Neuronal stem cell (in vitro differentiated cells): ENCODE data around the gene PDE4B.

Experiments used
- DNase-seq: peaks from one replicate; pipeline ENCODE4 v3.0.0-alpha.2; 2013; ENCODE audit warnings: low spot score
- H2AFZ ChIP-seq: one replicate; pipeline ENCODE4 v1.6.1; 2013; ENCODE audit warnings: mild to moderate bottlenecking, low read length, inconsistent platforms
- H2AK5ac ChIP-seq: 2 replicates; pipeline ENCODE4 v1.6.1; 2013; ENCODE audit warnings: low read depth, mild to moderate bottlenecking, inconsistent platforms, low read length, moderate library complexity, mixed read lengths
- H2BK120ac ChIP-seq: 2 replicates; pipeline ENCODE4 v1.6.1; 2013; ENCODE audit warnings: low read depth, mild to moderate bottlenecking, inconsistent platforms, low read length, moderate library complexity, mixed read lengths
- H2BK12ac ChIP-seq: one replicate; pipeline ENCODE4 v1.6.1; 2013; ENCODE audit warnings: low read length, inconsistent platforms
- H2BK15ac ChIP-seq: 2 replicates; pipeline ENCODE4 v1.6.1; 2013; ENCODE audit warnings: mild to moderate bottlenecking, low read length, inconsistent platforms, mixed read lengths
- H2BK5ac ChIP-seq: one replicate; pipeline ENCODE4 v1.6.1; 2013; ENCODE audit warnings: inconsistent platforms, mild to moderate bottlenecking, low read length, moderate library complexity
- H3K14ac ChIP-seq: one replicate; pipeline ENCODE4 v1.6.1; 2013; ENCODE audit warnings: low read length, inconsistent platforms
- H3K18ac ChIP-seq: 2 replicates; pipeline ENCODE4 v1.6.1; 2013; ENCODE audit warnings: low read length, inconsistent platforms
- H3K23ac ChIP-seq: 2 replicates; pipeline ENCODE4 v1.6.1; 2013; ENCODE audit warnings: low read depth, mild to moderate bottlenecking, mixed read lengths, low read length, inconsistent platforms; ENCODE audit not compliant: poor library complexity
- H3K27ac ChIP-seq: replicated peaks from 3 replicates; pipeline ENCODE4 v1.5.1; 2013; ENCODE audit warnings: low read length, inconsistent platforms
- H3K27me3 ChIP-seq, 3 experiments: 2 replicates each; pipeline ENCODE4 v1.6.1; 2013; ENCODE audit warnings: low read length in 3 of 3, mild to moderate bottlenecking in 2 of 3, inconsistent platforms in 1 of 3, low read depth in 1 of 3, mixed read lengths in 1 of 3, moderate library complexity in 1 of 3; ENCODE audit not compliant: control insufficient read depth in 3 of 3, insufficient read depth in 3 of 3
- H3K36me3 ChIP-seq, 2 donors: replicated peaks in 1 of 2; 2 replicates each; pipeline ENCODE4 v1.6.1; 2013; ENCODE audit warnings: low read length in 2 of 2; ENCODE audit not compliant: control insufficient read depth in 2 of 2, insufficient read depth in 2 of 2
- H3K4ac ChIP-seq: 2 replicates; pipeline ENCODE4 v1.6.1; 2013; ENCODE audit warnings: inconsistent platforms, mild to moderate bottlenecking, low read length, moderate library complexity
- H3K4me1 ChIP-seq, 2 donors: 1 replicate in 1 of 2; 2 replicates in 1 of 2; pipeline ENCODE4 v1.6.1; 2013; ENCODE audit warnings: low read length in 2 of 2, low read depth in 1 of 2; ENCODE audit not compliant: control insufficient read depth in 2 of 2, insufficient read depth in 1 of 2
- H3K4me2 ChIP-seq: one replicate; pipeline ENCODE4 v1.6.1; 2013; ENCODE audit warnings: mild to moderate bottlenecking, low read length, inconsistent platforms; ENCODE audit not compliant: insufficient read depth, poor library complexity, severe bottlenecking
- H3K4me3 ChIP-seq, 2 donors: 2 replicates each; pipeline ENCODE4 v1.5.1; 2013; ENCODE audit warnings: low read length in 2 of 2, mild to moderate bottlenecking in 2 of 2, inconsistent platforms in 1 of 2, moderate library complexity in 1 of 2
- H3K79me1 ChIP-seq: one replicate; pipeline ENCODE4 v1.6.1; 2013; ENCODE audit warnings: low read depth, mild to moderate bottlenecking, inconsistent platforms, low read length, moderate library complexity
- H3K9ac ChIP-seq: one replicate; pipeline ENCODE4 v1.6.1; 2013; ENCODE audit warnings: mild to moderate bottlenecking, low read depth, low read length, inconsistent platforms; ENCODE audit not compliant: poor library complexity
- H3K9me3 ChIP-seq, 2 donors: replicated peaks in 1 of 2; 2 replicates each; pipeline versions ENCODE3 to v1.6.1; 2013; ENCODE audit warnings: low read length in 2 of 2, mild to moderate bottlenecking in 2 of 2, inconsistent platforms in 1 of 2, low read depth in 1 of 2, mixed read lengths in 1 of 2, moderate library complexity in 1 of 2; ENCODE audit not compliant: control insufficient read depth in 2 of 2, insufficient read depth in 1 of 2
- H4K8ac ChIP-seq: one replicate; pipeline ENCODE4 v1.6.1; 2013; ENCODE audit warnings: low read depth, mild to moderate bottlenecking, inconsistent platforms, low read length, moderate library complexity
- H4K91ac ChIP-seq: one replicate; pipeline ENCODE4 v1.6.1; 2013; ENCODE audit warnings: low read length, low read depth, mild to moderate bottlenecking, inconsistent platforms; ENCODE audit not compliant: poor library complexity
- WGBS, 2 donors: extraction: QIAGEN DNeasy Blood & Tissue Kit; methylation state at CpG; one replicate each; pipeline ENCODE4 v1.1.7; 2013; ENCODE audit warnings: missing lambda C conversion rate in 2 of 2, mixed read lengths in 1 of 2; ENCODE audit not compliant: insufficient read length in 2 of 2, insufficient replicate concordance in 1 of 2; ENCODE audit errors: extremely low coverage in 2 of 2; 5-methylcytosine and 5-hydroxymethylcytosine counted together

The PDE4B gene

GRCh38 chr1:66346057-66346795 is 553.5 kb downstream of the PDE4B start:
- WGBS, 2 donors, result no CpG with 5 or more reads among the region's 2 CpGs
- no peak overlapping the region for H2BK12ac ChIP-seq

GRCh38 chr1:66346873-66347272 is 554.2 kb downstream of the PDE4B start:
- H2BK12ac ChIP-seq, result no peak overlapping the region
- H2AFZ ChIP-seq, result no peak overlapping the region
- H2BK15ac ChIP-seq, result no peak overlapping the region
- H2BK5ac ChIP-seq, result no peak overlapping the region
- H2AK5ac ChIP-seq, result no peak overlapping the region
- peaks cover 4 to 32% of the 10 kb centered on the region in 2 donors for H3K4me1 ChIP-seq
- no peak overlapping the region for H3K14ac ChIP-seq
- no peak overlapping the region for H4K91ac ChIP-seq
- no peaks in the 10 kb centered on the region for H3K27me3 ChIP-seq
- H3K27ac ChIP-seq, result no peak overlapping the region
- H3K4me2 ChIP-seq, result no peak overlapping the region
- no peak overlapping the region for H3K18ac ChIP-seq
- H3K4ac ChIP-seq, result no peak overlapping the region
- WGBS, 2 donors, result no CpG with 5 or more reads among the region's 3 CpGs
- H3K79me1 ChIP-seq, result no peaks in the 10 kb centered on the region
- peaks cover 0 to 26% of the 10 kb centered on the region in 2 donors for H3K9me3 ChIP-seq
- no peak overlapping the region for H4K8ac ChIP-seq
- no peak overlapping the region for H3K4me3 ChIP-seq
- H2BK120ac ChIP-seq, result no peak overlapping the region
- DNase-seq, result no peak
- no peak overlapping the region for H3K23ac ChIP-seq
- peaks cover 0 to 37% of the 10 kb centered on the region in 2 donors for H3K36me3 ChIP-seq
- no peak overlapping the region for H3K9ac ChIP-seq

More at GRCh38 chr1:66346057-66346795, 553.5 kb downstream of the PDE4B start:
- H3K23ac ChIP-seq, result no peak overlapping the region
- no peak overlapping the region for H2BK120ac ChIP-seq
- H3K18ac ChIP-seq, result no peak overlapping the region
- H3K79me1 ChIP-seq, result no peaks in the 10 kb centered on the region
- H4K91ac ChIP-seq, result no peak overlapping the region
- no peak overlapping the region for H3K4ac ChIP-seq
- H2AK5ac ChIP-seq, result no peak overlapping the region
- no peak overlapping the region for H2BK5ac ChIP-seq
- peaks cover 4 to 26% of the 10 kb centered on the region in 2 donors for H3K4me1 ChIP-seq
- H3K27ac ChIP-seq, result no peak overlapping the region
- H3K9me3 ChIP-seq, result peaks cover 0 to 29% of the 10 kb centered on the region in 2 donors
- H4K8ac ChIP-seq, result no peak overlapping the region
- no peaks in the 10 kb centered on the region for H3K27me3 ChIP-seq
- H3K9ac ChIP-seq, result no peak overlapping the region
- H3K36me3 ChIP-seq, result peaks cover 0 to 42% of the 10 kb centered on the region in 2 donors
- H2AFZ ChIP-seq, result no peak overlapping the region
- no peak for DNase-seq
- H3K4me3 ChIP-seq, result no peak overlapping the region
- no peak overlapping the region for H2BK15ac ChIP-seq
- no peak overlapping the region for H3K14ac ChIP-seq
- no peak overlapping the region for H3K4me2 ChIP-seq

- Histone ChIP-seq H3K79me1 (no peaks in the 10 kb centered on the region), H2BK5ac (no peak overlapping the region), H3K9ac (no peak overlapping the region), H3K27ac (no peak overlapping the region), H3K9me3 (peaks cover 0 to 19% of the 10 kb centered on the region in 2 donors), H2AK5ac (no peak overlapping the region), H4K91ac (no peak overlapping the region), H3K23ac (no peak overlapping the region), H2BK120ac (no peak overlapping the region), H3K36me3 (peaks cover 0 to 25% of the 10 kb centered on the region in 2 donors), H3K4me2 (no peak overlapping the region), H2AFZ (no peak overlapping the region), H2BK15ac (no peak overlapping the region), H3K4me1 (peaks cover 10 to 46% of the 10 kb centered on the region in 2 donors), H3K14ac (no peak overlapping the region), H3K4ac (no peak overlapping the region), H4K8ac (no peak overlapping the region), H2BK12ac (no peak overlapping the region), H3K4me3 (no peak overlapping the region), H3K18ac (no peak overlapping the region), H3K27me3 (no peaks in the 10 kb centered on the region)
- no peak for DNase-seq
- no CpG with 5 or more reads among the region's 1 CpG for WGBS, 2 donors
Observed at GRCh38 chr1:66348776-66349175, 556.1 kb downstream of the PDE4B start.

- Histone ChIP-seq H3K27me3 (no peaks in the 10 kb centered on the region), H2BK12ac (no peak overlapping the region), H3K4me2 (no peak overlapping the region), H4K8ac (no peak overlapping the region), H2BK15ac (no peak overlapping the region), H2AFZ (no peak overlapping the region), H3K4me1 (peaks cover 13 to 47% of the 10 kb centered on the region in 2 donors), H3K23ac (no peak overlapping the region), H3K9me3 (peaks cover 0 to 15% of the 10 kb centered on the region in 2 donors), H3K79me1 (no peaks in the 10 kb centered on the region), H3K18ac (no peak overlapping the region), H3K4ac (no peak overlapping the region), H3K4me3 (no peak overlapping the region), H2BK5ac (no peak overlapping the region), H2AK5ac (no peak overlapping the region), H3K14ac (no peak overlapping the region), H3K9ac (no peak overlapping the region), H3K36me3 (peaks cover 0 to 21% of the 10 kb centered on the region in 2 donors), H2BK120ac (no peak overlapping the region), H3K27ac (no peak overlapping the region), H4K91ac (no peak overlapping the region)
- WGBS, 2 donors, result no CpG with 5 or more reads among the region's 3 CpGs
- no peak for DNase-seq
Observed at GRCh38 chr1:66349242-66349641, 556.5 kb downstream of the PDE4B start.
